Liver (tissue), 3 donors: ENCODE data around the gene UFM1.

Experiments used
- ATF3 ChIP-seq: IDR thresholded peaks from 2 replicates; pipeline ENCODE4 v1.6.1; 2016; ENCODE audit warnings: antibody characterized with exemption
- CTCF ChIP-seq: fragments of 150-350 bp; IDR thresholded peaks from 2 replicates; pipeline ENCODE4 v1.5.1; 2017; ENCODE audit warnings: improper control_type of control experiment, low read depth, low read length; ENCODE audit not compliant: missing input control
- EGR1 ChIP-seq, 2 donors: IDR thresholded peaks; 2 replicates each; pipeline ENCODE4 v1.6.1; 2016 to 2018; ENCODE audit warnings: antibody characterized with exemption in 2 of 2, low read depth in 2 of 2
- FOXA1 ChIP-seq: IDR thresholded peaks from 2 replicates; pipeline ENCODE4 v1.6.1; 2016; ENCODE audit warnings: antibody characterized with exemption
- GABPA ChIP-seq, 2 donors: IDR thresholded peaks in 1 of 2; conservative IDR thresholded peaks in 1 of 2; 2 replicates each; pipeline ENCODE4 v1.6.1; 2016; ENCODE audit warnings: antibody characterized with exemption in 2 of 2, mild to moderate bottlenecking in 1 of 2, moderate library complexity in 1 of 2
- JUND ChIP-seq, 2 donors: IDR thresholded peaks; 2 replicates each; pipeline ENCODE4 v1.6.1; 2016; ENCODE audit warnings: antibody characterized with exemption in 2 of 2
- MAX ChIP-seq: IDR thresholded peaks from 2 replicates; pipeline ENCODE4 v1.6.1; 2016; ENCODE audit warnings: antibody characterized with exemption
- RAD21 ChIP-seq, 2 donors: IDR thresholded peaks; 2 replicates each; pipeline ENCODE4 v1.6.1; 2016; ENCODE audit warnings: antibody characterized with exemption in 2 of 2, mild to moderate bottlenecking in 2 of 2
- REST ChIP-seq: IDR thresholded peaks from 2 replicates; pipeline ENCODE4 v1.6.1; 2016; ENCODE audit warnings: antibody characterized with exemption, mild to moderate bottlenecking
- SP1 ChIP-seq: IDR thresholded peaks from 2 replicates; pipeline ENCODE4 v1.6.1; 2018; ENCODE audit warnings: antibody characterized with exemption, mild to moderate bottlenecking
- TAF1 ChIP-seq: conservative IDR thresholded peaks from 2 replicates; pipeline ENCODE4 v1.6.1; 2016; ENCODE audit warnings: antibody characterized with exemption, mild to moderate bottlenecking
- YY1 ChIP-seq: IDR thresholded peaks from 2 replicates; pipeline ENCODE4 v1.6.1; 2016; ENCODE audit warnings: antibody characterized with exemption, mild to moderate bottlenecking
- donor health status: healthy.
- donor health status: healthy.

- TF ChIP-seq CTCF (no peak), YY1 (peak; percentile 74), TAF1 (peak; percentile 78), SP1 (peak; percentile 73), MAX (peak; percentile 52), GABPA (IDR thresholded peaks at IDR 0.05 in 1 of 2, conservative IDR thresholded peaks at IDR 0.05 in 1 of 2) (peak; percentile 59 to 83), JUND (IDR thresholded peaks at IDR 0.05) (peak in 1 of 2 donors; percentile 31), EGR1 (IDR thresholded peaks at IDR 0.05; ENCODE audit: low read depth in 2 of 2) (peak in 1 of 2 donors; percentile 23), RAD21 (IDR thresholded peaks at IDR 0.05) (no peak), REST (no peak), FOXA1 (no peak), ATF3 (peak; percentile 24)
Observed at GRCh38 chr13:38349390-38350113, at the start of gene UFM1.
